HG02678 (cell line): ENCODE measurements around the gene PRPSAP1.
"Not testable (repeated sequence)": the region's sequence is repeated elsewhere in the genome, so short reads cannot be mapped to it uniquely, and the experiment has no call there.

Experiments used
- ATAC-seq: cut with Tn5 transposase; IDR thresholded peaks from one replicate; pipeline ENCODE4 v1.9.1; 2021; ENCODE audit warnings: mild to moderate bottlenecking, moderate library complexity; ENCODE audit not compliant: unreplicated experiment

Gene PRPSAP1

GRCh38 chr17:76268015-76268749, 85.5 kb downstream of the PRPSAP1 start:
- no peak for ATAC-seq

- not testable (repeated sequence) for ATAC-seq
Observed at GRCh38 chr17:76267581-76268001, 86.1 kb downstream of the PRPSAP1 start.

GRCh38 chr17:76267051-76267576, 86.6 kb downstream of the PRPSAP1 start:
- no peak for ATAC-seq

- ATAC-seq: no peak
Observed at GRCh38 chr17:76266244-76266938, 87.3 kb downstream of the PRPSAP1 start.

- ATAC-seq: no peak
Observed at GRCh38 chr17:76265624-76266243, 88.0 kb downstream of the PRPSAP1 start.

GRCh38 chr17:76264755-76265623, 88.7 kb downstream of the PRPSAP1 start, which contains the start of gene UBALD2:
Gene UBALD2, plus strand, starts transcription at chr17:76265348. Its CDS starts 158 bp downstream, at chr17:76265506.
- peak; percentile 82 for ATAC-seq

GRCh38 chr17:76264425-76264754, 89.3 kb downstream of the PRPSAP1 start:
- ATAC-seq: no peak

- ATAC-seq: no peak
Observed at GRCh38 chr17:76263896-76264295, 89.8 kb downstream of the PRPSAP1 start.

- ATAC-seq: no peak
Observed at GRCh38 chr17:76262732-76263344, 90.9 kb downstream of the PRPSAP1 start.

GRCh38 chr17:76261421-76262215, 92.1 kb downstream of the PRPSAP1 start:
- no peak for ATAC-seq

- ATAC-seq: no peak
Observed at GRCh38 chr17:76260669-76261068, 93.0 kb downstream of the PRPSAP1 start.

- no peak for ATAC-seq
Observed at GRCh38 chr17:76260220-76260619, 93.5 kb downstream of the PRPSAP1 start.
